NCI-H1105 (cell line): ENCODE measurements around the gene STARD10.
A peak's percentile ranks its signal among the peaks of the same experiment; 100 is the strongest.
"Not testable (repeated sequence)": the region's sequence is repeated elsewhere in the genome, so short reads cannot be mapped to it uniquely, and the experiment has no call there.

Experiments used
- DNase-seq: peaks from one replicate; lab custom pipeline; 2025; lab: John Stamatoyannopoulos, UW

STARD10 gene

GRCh38 chr11:72826191-72826941 is 32.5 kb upstream of the STARD10 start:
- DNase-seq: no peak

- no peak for DNase-seq
Measured at GRCh38 chr11:72825661-72826060, 31.8 kb upstream of the STARD10 start.

GRCh38 chr11:72824811-72825505 is 31.1 kb upstream of the STARD10 start:
- DNase-seq: no peak

GRCh38 chr11:72824020-72824419 is 30.2 kb upstream of the STARD10 start:
- no peak for DNase-seq

- no peak for DNase-seq
Measured at GRCh38 chr11:72823105-72823804, 29.4 kb upstream of the STARD10 start.

GRCh38 chr11:72821920-72822799 is 28.3 kb upstream of the STARD10 start:
- peak; percentile 93 for DNase-seq

- DNase-seq: peak; percentile 45
Measured at GRCh38 chr11:72821221-72821919, 27.5 kb upstream of the STARD10 start.

GRCh38 chr11:72820439-72821139 is 26.7 kb upstream of the STARD10 start:
- DNase-seq: no peak

GRCh38 chr11:72818971-72819370 is 25.1 kb upstream of the STARD10 start:
- no peak for DNase-seq

GRCh38 chr11:72817966-72818365 is 24.1 kb upstream of the STARD10 start:
- DNase-seq: no peak

GRCh38 chr11:72816404-72816990 is 22.6 kb upstream of the STARD10 start:
- DNase-seq: no peak

- no peak for DNase-seq
Measured at GRCh38 chr11:72815110-72815618, 21.3 kb upstream of the STARD10 start.

- peak; percentile 81 for DNase-seq
Measured at GRCh38 chr11:72814286-72815109, 20.7 kb upstream of the STARD10 start, which contains the start of gene ATG16L2. ATG16L2 (plus strand) TSS chr11:72814411; CDS start chr11:72814446, 35 bp downstream.

GRCh38 chr11:72813740-72814285 is 20.0 kb upstream of the STARD10 start:
- peak; percentile 74 for DNase-seq

- DNase-seq: peak; percentile 21
Measured at GRCh38 chr11:72812967-72813739, 19.3 kb upstream of the STARD10 start.

GRCh38 chr11:72812604-72812966 is 18.7 kb upstream of the STARD10 start:
- DNase-seq: no peak

- DNase-seq: not testable (repeated sequence)
Measured at GRCh38 chr11:72811686-72812085, 17.8 kb upstream of the STARD10 start.

GRCh38 chr11:72808331-72808798 is 14.5 kb upstream of the STARD10 start:
- DNase-seq: no peak
